Activated naive CD4-positive, alpha-beta T cell treated with anti-CD3 and anti-CD28 coated beads, Interleukin-2, amount 50 U/mL, for 72 hours (primary cell): ENCODE results near the gene PCBD2. TPM values are rescaled to one million over a fixed set of nuclear protein-coding genes. Genes with fewer than 3 reads are reported as not detected.
A peak's percentile ranks its signal among the peaks of the same experiment; 100 is the strongest.
"Not testable (repeated sequence)": the region's sequence is repeated elsewhere in the genome, so short reads cannot be mapped to it uniquely, and the experiment has no call there.

Experiments used
- ATAC-seq, 2 donors: fragments of 150-1000 bp; cut with Tn5 transposase; 2 replicates each; pipeline ENCODE4 v1.10.0; 2021; ENCODE audit warnings: mild to moderate bottlenecking in 2 of 2, moderate library complexity in 2 of 2
- DNase-seq, 2 donors: peaks; one replicate each; pipeline ENCODE4 v3.0.0; 2021 to 2022; ENCODE audit warnings: low spot score in 2 of 2
- H3K27ac Mint-ChIP-seq, 2 donors: one replicate each; pipeline ENCODE4 v1.8.0; 2022; ENCODE audit warnings: mild to moderate bottlenecking in 2 of 2, mixed read lengths in 2 of 2
- H3K36me3 Mint-ChIP-seq, 2 donors: one replicate each; pipeline ENCODE4 v1.8.0; 2022; ENCODE audit warnings: mixed read lengths in 2 of 2
- H3K9me3 Mint-ChIP-seq, 2 donors: one replicate each; pipeline ENCODE4 v1.8.0; 2022; ENCODE audit warnings: mixed read lengths in 2 of 2
- total RNA-seq, 2 donors: library from RNA; stranded (reverse); gene quantifications; one replicate each; pipeline ENCODE4 v1.2.3, GENCODE V29; 2022

The PCBD2 gene
- 10 to 100 TPM in 1 of 2 donors, 1 to 10 TPM in 1; 5.7 to 14.1 TPM for total RNA-seq

DNA sequence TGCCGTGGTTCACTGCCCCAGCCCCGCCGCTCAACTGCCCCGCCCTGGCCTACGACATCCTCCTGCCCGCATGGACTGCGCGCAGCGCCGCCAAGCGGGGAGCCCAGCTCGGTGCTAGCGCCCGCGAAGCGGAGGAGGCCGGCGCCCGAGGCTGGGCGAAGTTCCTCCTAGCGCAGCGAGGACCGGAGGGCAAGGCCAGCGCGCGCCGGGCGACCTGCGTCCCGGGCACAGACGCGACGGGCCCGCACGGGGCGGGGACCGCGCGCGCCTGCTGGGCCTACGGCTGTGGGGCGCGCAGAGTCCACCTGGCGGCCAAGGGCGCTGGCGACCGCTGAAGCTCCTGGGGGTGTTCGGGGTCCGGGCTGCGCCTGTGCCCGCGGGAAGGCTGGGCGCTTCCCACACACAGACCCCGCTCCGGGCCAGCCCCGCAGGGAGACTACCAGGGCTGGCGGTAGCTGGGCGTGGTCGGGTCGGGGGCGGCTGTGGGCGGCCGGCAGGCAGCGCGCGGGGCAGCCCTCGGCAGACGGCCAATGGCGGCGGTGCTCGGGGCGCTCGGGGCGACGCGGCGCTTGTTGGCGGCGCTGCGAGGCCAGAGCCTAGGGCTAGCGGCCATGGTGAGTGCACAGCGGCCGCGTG is at the start of gene PCBD2:
Gene PCBD2, plus strand, starts transcription at position 522 of the 636 bp plus-strand sequence. Its CDS starts 9 bp downstream, at position 531.
- ATAC-seq (peak; percentile 85 to 90), DNase-seq (peak; percentile 94 to 98)
- Mint-ChIP-seq H3K9me3 (no peaks in the 10 kb centered on the region), H3K36me3 (peaks cover 0 to 6% of the 10 kb centered on the region in 2 donors), H3K27ac (peak within 1 kb of the TSS; percentile 97 to 98)

DNA sequence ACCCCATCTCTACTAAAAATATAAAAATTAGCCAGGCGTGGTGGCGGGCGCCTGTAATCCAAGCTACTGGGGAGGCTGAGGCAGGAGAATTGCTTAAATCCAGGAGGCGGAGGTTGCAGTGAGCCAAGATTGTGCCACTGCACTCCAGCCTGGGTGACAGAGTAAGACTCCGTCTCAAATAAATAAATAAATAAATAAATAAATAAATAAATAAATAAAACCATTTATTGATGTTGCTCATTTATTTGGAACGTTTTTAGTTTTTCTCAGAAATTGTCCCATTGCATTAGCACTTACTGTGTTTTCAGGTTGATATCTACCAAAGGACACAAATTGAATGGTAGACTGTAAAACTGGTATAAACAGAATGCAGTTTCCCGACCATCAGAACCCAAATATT is 48.5 kb upstream of the PCBD2 start:
- not testable (repeated sequence) for H3K36me3 Mint-ChIP-seq, H3K9me3 Mint-ChIP-seq, ATAC-seq, DNase-seq, H3K27ac Mint-ChIP-seq

DNA sequence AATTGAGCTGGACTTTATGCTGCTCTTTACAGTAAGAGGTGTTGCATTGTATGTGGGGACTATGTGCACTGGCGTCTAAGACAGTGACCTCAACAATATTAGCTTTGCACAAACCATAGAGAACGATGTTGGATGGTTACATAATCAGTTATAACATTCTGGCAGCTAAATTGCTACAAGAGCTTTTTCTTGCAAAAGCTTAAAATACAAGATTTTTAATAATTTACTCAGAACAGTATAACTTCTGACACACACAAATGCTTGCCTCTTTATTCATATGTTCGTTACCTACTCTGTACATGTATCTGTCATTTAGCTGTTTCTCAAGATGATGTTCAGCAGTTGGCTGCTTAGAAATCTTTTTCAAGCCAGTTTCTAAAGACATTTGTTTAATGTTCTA is 47.5 kb upstream of the PCBD2 start:
- ATAC-seq = no peak
- H3K9me3 Mint-ChIP-seq = no peaks in the 10 kb centered on the region
- DNase-seq = no peak
- H3K27ac Mint-ChIP-seq = no peak overlapping the region
- no peaks in the 10 kb centered on the region for H3K36me3 Mint-ChIP-seq

DNA sequence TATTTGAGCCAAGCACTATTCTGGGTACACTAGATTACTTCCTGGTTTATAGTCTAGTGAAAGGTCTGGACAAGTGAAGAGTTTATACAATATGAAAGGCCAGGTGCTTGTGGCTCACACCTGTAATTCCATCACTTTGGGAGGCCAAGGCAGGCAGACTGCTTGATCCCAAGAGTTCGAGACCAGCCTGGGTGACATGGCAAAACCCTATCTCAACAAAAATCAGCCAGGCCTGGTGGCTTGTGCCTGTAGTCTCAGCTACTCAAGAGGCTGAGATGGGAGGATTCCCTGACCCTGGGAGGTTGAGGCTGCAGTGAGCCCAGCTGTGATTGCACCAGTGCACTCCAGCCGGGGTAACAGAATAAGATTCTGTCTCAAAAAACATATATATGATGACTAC is 40.2 kb upstream of the PCBD2 start:
- DNase-seq = no peak
- Mint-ChIP-seq H3K27ac (no peak overlapping the region), H3K9me3 (no peaks in the 10 kb centered on the region), H3K36me3 (no peaks in the 10 kb centered on the region)
- ATAC-seq = no peak

DNA sequence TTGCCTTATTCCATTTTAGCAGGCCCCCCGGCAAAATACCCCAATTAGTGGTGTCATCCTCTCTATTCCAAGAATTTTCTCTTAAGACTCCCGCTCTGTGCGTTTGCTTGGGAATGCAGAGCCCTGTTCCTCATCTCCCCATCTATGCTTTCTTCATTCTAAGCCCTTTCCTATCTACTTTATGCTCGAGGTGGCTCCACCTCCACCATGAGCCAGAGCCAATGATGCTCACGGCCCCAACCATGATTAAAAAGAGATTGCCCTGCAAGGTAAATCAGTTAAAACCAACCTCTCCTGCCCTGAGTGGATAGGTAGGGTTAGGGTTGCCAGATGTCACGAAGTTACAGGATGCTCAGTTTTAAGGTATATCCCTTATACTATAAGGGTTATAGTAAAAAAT is 31.4 kb upstream of the PCBD2 start:
- no peak for ATAC-seq
- Mint-ChIP-seq H3K36me3 (peaks cover 0 to 21% of the 10 kb centered on the region in 2 donors), H3K27ac (peak overlapping the region; percentile 95 to 99), H3K9me3 (peaks cover 3 to 5% of the 10 kb centered on the region in 2 donors)
- peak in 1 of 2 donors; percentile 22 for DNase-seq

GRCh38 chr5:134873987-134874830 is 30.7 kb upstream of the PCBD2 start, which contains the start of gene TXNDC15:
Gene TXNDC15, plus strand, starts transcription at chr5:134874371. Its CDS starts 57 bp downstream, at chr5:134874428.
- DNase-seq = peak; percentile 83 to 88
- peak; percentile 85 to 91 for ATAC-seq
- peaks cover 3 to 5% of the 10 kb centered on the region in 2 donors for H3K9me3 Mint-ChIP-seq
- H3K36me3 Mint-ChIP-seq = peaks cover 0 to 21% of the 10 kb centered on the region in 2 donors
- H3K27ac Mint-ChIP-seq = peak within 1 kb of the TSS; percentile 95 to 99

- ATAC-seq (peak; percentile 55 to 65), DNase-seq (peak; percentile 41 to 62)
- Mint-ChIP-seq H3K9me3 (peaks cover 3 to 5% of the 10 kb centered on the region in 2 donors), H3K36me3 (peaks cover 0 to 21% of the 10 kb centered on the region in 2 donors), H3K27ac (peak overlapping the region; percentile 95 to 99)
Observed at GRCh38 chr5:134874831-134875655, 29.9 kb upstream of the PCBD2 start.

DNA sequence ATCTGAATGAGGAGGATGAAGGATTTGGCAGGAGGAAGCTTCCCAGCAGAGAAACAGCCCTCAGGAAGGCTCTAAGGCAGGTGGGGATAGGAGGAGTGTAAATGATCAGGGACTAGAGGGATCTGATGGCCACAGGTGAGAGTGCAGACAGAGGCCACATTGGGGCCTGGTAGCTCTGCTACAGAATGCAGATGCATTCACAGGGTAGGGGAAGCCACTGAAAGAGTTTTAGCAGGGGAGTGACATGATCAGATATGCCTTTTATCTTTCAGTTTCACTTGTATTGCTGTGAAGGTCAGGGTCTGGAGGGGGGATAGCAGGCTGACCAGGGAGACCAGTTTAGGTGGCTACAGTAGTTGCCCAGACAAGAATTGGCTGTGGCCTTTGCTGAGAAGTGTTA is 27.8 kb upstream of the PCBD2 start:
- Mint-ChIP-seq H3K36me3 (peaks cover 0 to 21% of the 10 kb centered on the region in 2 donors), H3K9me3 (peaks cover 3 to 5% of the 10 kb centered on the region in 2 donors), H3K27ac (peak overlapping the region; percentile 63 to 80)
- ATAC-seq = no peak
- DNase-seq = no peak

GRCh38 chr5:134878403-134878802 is 26.5 kb upstream of the PCBD2 start:
- no peak for ATAC-seq
- DNase-seq = no peak
- Mint-ChIP-seq H3K36me3 (peaks cover 0 to 21% of the 10 kb centered on the region in 2 donors), H3K27ac (peak overlapping the region in 1 of 2 donors; percentile 45), H3K9me3 (peaks cover 3% of the 10 kb centered on the region in 2 donors)

DNA sequence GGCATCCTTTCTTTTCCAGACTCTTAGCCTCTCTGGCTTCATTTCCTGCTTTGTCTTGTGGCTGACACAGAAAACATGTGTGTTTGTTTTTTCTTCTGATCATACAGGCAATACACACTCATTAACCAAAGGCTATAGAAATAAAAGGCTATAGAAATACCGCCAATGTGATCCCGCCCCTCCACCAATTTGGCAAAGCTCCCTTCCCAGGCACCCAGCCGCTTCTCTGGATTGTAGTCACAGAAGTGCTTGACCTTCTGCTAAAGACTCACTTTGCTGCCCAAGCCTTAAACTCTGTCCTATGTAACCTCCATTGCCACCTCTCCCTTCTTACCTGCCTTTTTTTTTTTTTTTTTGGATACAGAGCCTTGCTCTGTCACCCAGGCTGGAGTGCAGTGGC is 25.5 kb upstream of the PCBD2 start:
- ATAC-seq (no peak), DNase-seq (no peak)
- Mint-ChIP-seq H3K36me3 (peaks cover 0 to 21% of the 10 kb centered on the region in 2 donors), H3K9me3 (no peaks in the 10 kb centered on the region), H3K27ac (no peak overlapping the region)

DNA sequence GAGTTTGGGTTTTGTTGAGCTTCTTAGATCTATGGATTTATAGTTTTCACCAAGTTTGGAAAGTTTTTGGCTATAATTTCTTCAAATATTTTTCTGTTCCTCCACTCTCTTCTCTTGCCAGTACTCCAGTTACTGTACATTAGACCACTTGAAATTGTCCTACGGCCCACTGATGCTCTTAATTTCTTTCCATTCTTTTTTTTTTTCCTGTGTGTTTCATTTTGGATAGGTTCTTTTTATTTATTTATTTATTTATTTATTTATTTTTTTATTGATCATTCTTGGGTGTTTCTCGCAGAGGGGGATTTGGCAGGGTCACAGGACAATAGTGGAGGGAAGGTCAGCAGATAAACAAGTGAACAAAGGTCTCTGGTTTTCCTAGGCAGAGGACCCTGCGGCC is 24.0 kb upstream of the PCBD2 start:
- not testable (repeated sequence) for ATAC-seq, H3K27ac Mint-ChIP-seq
- peaks cover 0 to 15% of the 10 kb centered on the region in 2 donors for H3K36me3 Mint-ChIP-seq

GRCh38 chr5:134881711-134882110 is 23.2 kb upstream of the PCBD2 start:
- DNase-seq = not testable (repeated sequence)

More for the DNA sequence above, 24.0 kb upstream of the PCBD2 start:
- H3K9me3 Mint-ChIP-seq, DNase-seq: not testable (repeated sequence)

DNA sequence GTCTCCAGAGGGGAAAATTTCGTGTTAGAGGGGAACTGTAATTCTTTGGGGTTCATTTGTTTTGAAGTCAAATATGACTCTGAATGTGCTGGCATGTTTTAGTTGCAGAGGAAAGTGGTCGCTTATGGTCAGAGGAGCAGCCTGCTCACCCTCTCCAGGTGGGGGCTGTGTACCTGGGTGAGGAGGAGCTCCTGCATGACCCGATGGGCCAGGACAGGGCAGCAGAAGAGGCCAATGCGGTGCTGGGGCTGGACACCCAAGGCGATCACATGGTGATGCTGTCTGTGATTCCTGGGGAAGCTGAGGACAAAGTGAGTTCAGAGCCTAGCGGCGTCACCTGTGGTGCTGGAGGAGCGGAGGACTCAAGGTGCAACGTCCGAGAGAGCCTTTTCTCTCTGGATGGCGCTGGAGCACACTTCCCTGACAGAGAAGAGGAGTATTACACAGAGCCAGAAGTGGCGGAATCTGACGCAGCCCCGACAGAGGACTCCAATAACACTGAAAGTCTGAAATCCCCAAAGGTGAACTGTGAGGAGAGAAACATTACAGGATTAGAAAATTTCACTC is 17.3 kb upstream of the PCBD2 start:
- no peaks in the 10 kb centered on the region for H3K9me3 Mint-ChIP-seq
- no peak for ATAC-seq
- DNase-seq = no peak
- H3K27ac Mint-ChIP-seq = peak overlapping the region; percentile 46 to 59
- peaks cover 12 to 14% of the 10 kb centered on the region in 2 donors for H3K36me3 Mint-ChIP-seq

More at GRCh38 chr5:134881711-134882110, 23.2 kb upstream of the PCBD2 start:
- H3K9me3 Mint-ChIP-seq, ATAC-seq, H3K27ac Mint-ChIP-seq, H3K36me3 Mint-ChIP-seq: not testable (repeated sequence)

- no peak for ATAC-seq
- Mint-ChIP-seq H3K27ac (no peak overlapping the region), H3K9me3 (no peaks in the 10 kb centered on the region), H3K36me3 (peaks cover 12 to 14% of the 10 kb centered on the region in 2 donors)
- DNase-seq = no peak
Observed at GRCh38 chr5:134889335-134889734, 15.6 kb upstream of the PCBD2 start.

DNA sequence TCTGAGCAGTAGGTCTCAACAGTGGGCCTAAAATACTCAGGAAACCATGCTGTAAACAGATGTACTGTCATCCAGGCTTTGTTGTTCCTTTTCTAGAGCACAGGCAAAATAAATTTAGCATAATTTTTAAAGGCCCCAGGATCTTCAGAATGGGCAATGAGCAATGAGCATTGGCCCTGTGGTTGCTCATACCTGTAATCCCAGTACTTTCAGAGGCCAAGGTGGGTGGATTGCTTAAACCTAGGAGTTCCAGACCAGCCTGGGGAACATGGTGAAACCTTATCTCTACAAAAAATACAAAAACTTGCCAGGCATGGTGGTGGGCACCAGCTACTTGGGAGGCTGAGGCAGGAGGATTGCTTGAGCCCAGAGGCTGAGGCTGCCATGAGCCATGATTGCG is 13.5 kb upstream of the PCBD2 start:
- H3K36me3 Mint-ChIP-seq = peaks cover 12 to 14% of the 10 kb centered on the region in 2 donors
- no peak overlapping the region for H3K27ac Mint-ChIP-seq
- DNase-seq (no peak), ATAC-seq (peak; percentile 29 to 49)
- H3K9me3 Mint-ChIP-seq = no peaks in the 10 kb centered on the region

DNA sequence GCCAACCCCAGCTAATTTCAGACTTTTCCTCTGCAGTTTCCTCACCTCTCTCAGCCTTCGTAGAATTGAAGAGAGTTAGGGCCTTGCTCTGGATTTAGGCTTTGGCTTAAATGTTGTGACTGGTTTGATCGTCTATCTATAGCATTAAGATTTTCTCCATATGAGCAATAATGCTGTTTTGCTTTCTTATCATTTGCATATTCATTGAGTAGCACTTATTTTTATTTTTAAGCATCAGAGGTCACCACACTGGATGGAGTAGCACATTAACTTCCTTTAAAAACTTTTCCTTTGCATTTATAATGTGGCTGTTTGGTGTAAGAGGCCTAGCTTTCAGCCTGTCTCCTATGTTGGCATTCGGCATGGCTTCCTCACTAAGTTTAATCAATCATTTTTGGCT is 12.6 kb upstream of the PCBD2 start:
- no peak for DNase-seq
- H3K9me3 Mint-ChIP-seq = no peaks in the 10 kb centered on the region
- no peak for ATAC-seq
- peaks cover 12 to 14% of the 10 kb centered on the region in 2 donors for H3K36me3 Mint-ChIP-seq
- no peak overlapping the region for H3K27ac Mint-ChIP-seq
